Mucosa of descending colon (tissue), 3 donors: ENCODE data around the gene SYNJ1. TPM values are rescaled to one million over a fixed set of nuclear protein-coding genes. Genes with fewer than 3 reads are reported as not detected.

ENCODE experiments used
- ATAC-seq: fragments of 200-7000 bp; cut with Tn5 transposase; one replicate; pipeline ENCODE4 v1.9.1; 2020; ENCODE audit warnings: mild to moderate bottlenecking, moderate library complexity
- DNase-seq, 3 donors: peaks; one replicate each; pipeline ENCODE4 v3.0.0-alpha.2; 2020
- H3K36me3 ChIP-seq: fragments of 200-600 bp; one replicate; pipeline ENCODE4 v1.8.0; 2021; ENCODE audit warnings: low read depth, mild to moderate bottlenecking
- H3K4me1 ChIP-seq: fragments of 200-600 bp; one replicate; pipeline ENCODE4 v1.8.0; 2021; ENCODE audit warnings: low read depth, mild to moderate bottlenecking
- H3K4me3 ChIP-seq: fragments of 200-600 bp; one replicate; pipeline ENCODE4 v1.8.0; 2021; ENCODE audit warnings: mild to moderate bottlenecking
- H3K9me3 ChIP-seq: fragments of 200-600 bp; one replicate; pipeline ENCODE4 v1.8.0; 2021; ENCODE audit warnings: mild to moderate bottlenecking
- CTCF ChIP-seq: fragments of 200-600 bp; IDR thresholded peaks from one replicate; pipeline ENCODE4 v1.8.0; 2022; ENCODE audit warnings: antibody characterized with exemption, mild to moderate bottlenecking
- intact Hi-C, 2 donors: fragments of 100-400 bp; cut with DNase I in 1 of 2; cut with micrococcal nuclease in 1 of 2; formaldehyde crosslinking; loops; one replicate each; pipeline versions ENCODE4 v1.11.0 to v1.11.1; 2022; cut with DNase I, micrococcal nuclease
- total RNA-seq, 3 donors: library from RNA; stranded (reverse); fragmentation: NEBNext Ultra II Directional in 2 of 3; extraction: Animal tissue kit (Norgen Biotek cat#: 25700) in 2 of 3; gene quantifications; one replicate each; pipeline versions ENCODE4 v1.2.1 to v1.2.4, GENCODE V29; 2021 to 2023
- donor health status: DM: no; HTN: no; CAD: no; lungs with moderate emphysema.
- donor health status: DM: no; HTN: no; CAD: no.
- donor health status: DM: no; HTN: yes; CAD: no.

SYNJ1 gene
- total RNA-seq, 3 donors from 2014 or later, result 13.2 to 21.1 (median 16.8) TPM

- H3K4me3 ChIP-seq, result no peak overlapping the region
- ATAC-seq (no peak), DNase-seq (no peak)
- intact Hi-C loops, result no loop called here
- TF ChIP-seq CTCF, result no peak
- H3K9me3 ChIP-seq, result no peaks in the 10 kb centered on the region
- no peaks in the 10 kb centered on the region for H3K4me1 ChIP-seq
- no peaks in the 10 kb centered on the region for H3K36me3 ChIP-seq
Measured at GRCh38 chr21:32710987-32711386, 16.8 kb downstream of the SYNJ1 start.

- intact Hi-C loops, result no loop called here
- no peak for DNase-seq
Measured at GRCh38 chr21:32710069-32710784, 17.6 kb downstream of the SYNJ1 start.

GRCh38 chr21:32708069-32708468, 19.7 kb downstream of the SYNJ1 start:
- no peaks in the 10 kb centered on the region for H3K36me3 ChIP-seq
- H3K4me1 ChIP-seq, result no peaks in the 10 kb centered on the region
- ATAC-seq (no peak), DNase-seq (no peak)
- no peak overlapping the region for H3K4me3 ChIP-seq
- no peaks in the 10 kb centered on the region for H3K9me3 ChIP-seq
- intact Hi-C loops, result no loop called here
- TF ChIP-seq CTCF, result no peak

More at GRCh38 chr21:32710069-32710784, 17.6 kb downstream of the SYNJ1 start:
- H3K4me1 ChIP-seq, result no peaks in the 10 kb centered on the region
- H3K9me3 ChIP-seq, result no peaks in the 10 kb centered on the region
- no peak for TF ChIP-seq CTCF
- H3K4me3 ChIP-seq, result no peak overlapping the region
- no peaks in the 10 kb centered on the region for H3K36me3 ChIP-seq
- ATAC-seq, result no peak

- Histone ChIP-seq H3K36me3 (no peaks in the 10 kb centered on the region), H3K9me3 (no peaks in the 10 kb centered on the region), H3K4me3 (no peak overlapping the region), H3K4me1 (no peaks in the 10 kb centered on the region)
- intact Hi-C loops, result no loop called here
- ATAC-seq, result no peak
- TF ChIP-seq CTCF, result no peak
- DNase-seq, result no peak
Measured at GRCh38 chr21:32705901-32706300, 21.9 kb downstream of the SYNJ1 start.

GRCh38 chr21:32705139-32705538, 22.7 kb downstream of the SYNJ1 start:
- Histone ChIP-seq H3K4me3 (no peak overlapping the region), H3K4me1 (no peaks in the 10 kb centered on the region), H3K9me3 (no peaks in the 10 kb centered on the region), H3K36me3 (no peaks in the 10 kb centered on the region)
- TF ChIP-seq CTCF, result no peak
- intact Hi-C loops, result no loop called here
- ATAC-seq (no peak), DNase-seq (no peak)
